ENCODE data around the gene HOXC11. TPM values are rescaled to one million over a fixed set of nuclear protein-coding genes. Genes with fewer than 3 reads are reported as not detected.

Gene HOXC11
- total and polyA plus RNA-seq, 10 of the 15 experiments (the other 5 are each of a cell fraction or from before 2014, with no cell fraction given) = not detected

DNA sequence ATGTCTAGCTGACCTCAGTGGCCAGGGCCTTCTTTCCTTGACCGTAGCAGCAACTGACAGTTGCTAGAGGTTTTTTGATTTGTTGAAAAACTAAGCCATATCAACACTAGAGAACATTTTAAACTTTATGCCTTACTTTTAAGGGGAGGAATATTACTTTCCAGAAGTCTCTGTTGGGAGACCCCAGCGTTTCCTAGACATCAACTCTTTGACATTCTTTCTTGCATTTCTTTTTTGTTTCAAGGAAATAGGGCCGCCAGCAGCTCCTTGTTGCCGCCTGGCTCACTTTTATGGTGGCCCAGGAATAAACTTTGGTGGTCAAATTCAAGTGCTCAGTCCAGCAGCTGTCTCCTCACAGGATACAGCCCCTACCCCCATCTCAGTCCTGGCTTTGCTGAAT, 2.5 kb upstream of the HOXC11 start (continued):
- no peak for TF ChIP-seq BACH1 (IDR thresholded peaks at IDR 0.05; ENCODE audit: borderline replicate concordance)
- TF ChIP-seq, protein P1, sequence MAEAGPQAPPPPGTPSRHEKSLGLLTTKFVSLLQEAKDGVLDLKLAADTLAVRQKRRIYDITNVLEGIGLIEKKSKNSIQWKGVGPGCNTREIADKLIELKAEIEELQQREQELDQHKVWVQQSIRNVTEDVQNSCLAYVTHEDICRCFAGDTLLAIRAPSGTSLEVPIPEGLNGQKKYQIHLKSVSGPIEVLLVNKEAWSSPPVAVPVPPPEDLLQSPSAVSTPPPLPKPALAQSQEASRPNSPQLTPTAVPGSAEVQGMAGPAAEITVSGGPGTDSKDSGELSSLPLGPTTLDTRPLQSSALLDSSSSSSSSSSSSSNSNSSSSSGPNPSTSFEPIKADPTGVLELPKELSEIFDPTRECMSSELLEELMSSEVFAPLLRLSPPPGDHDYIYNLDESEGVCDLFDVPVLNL (IDR thresholded peaks at IDR 0.05; ENCODE audit: low read depth, low read length) = no peak
- TF ChIP-seq MAX (IDR thresholded peaks at IDR 0.05; ENCODE audit: low read depth, low read length) = no peak
- TF ChIP-seq ZNF207 (IDR thresholded peaks at IDR 0.05; ENCODE audit: borderline replicate concordance) = no peak
- no peak for TF ChIP-seq SRF (IDR thresholded peaks at IDR 0.05; ENCODE audit: low read depth in 2 of 2, low read length in 2 of 2)
- TF ChIP-seq, protein P2, sequence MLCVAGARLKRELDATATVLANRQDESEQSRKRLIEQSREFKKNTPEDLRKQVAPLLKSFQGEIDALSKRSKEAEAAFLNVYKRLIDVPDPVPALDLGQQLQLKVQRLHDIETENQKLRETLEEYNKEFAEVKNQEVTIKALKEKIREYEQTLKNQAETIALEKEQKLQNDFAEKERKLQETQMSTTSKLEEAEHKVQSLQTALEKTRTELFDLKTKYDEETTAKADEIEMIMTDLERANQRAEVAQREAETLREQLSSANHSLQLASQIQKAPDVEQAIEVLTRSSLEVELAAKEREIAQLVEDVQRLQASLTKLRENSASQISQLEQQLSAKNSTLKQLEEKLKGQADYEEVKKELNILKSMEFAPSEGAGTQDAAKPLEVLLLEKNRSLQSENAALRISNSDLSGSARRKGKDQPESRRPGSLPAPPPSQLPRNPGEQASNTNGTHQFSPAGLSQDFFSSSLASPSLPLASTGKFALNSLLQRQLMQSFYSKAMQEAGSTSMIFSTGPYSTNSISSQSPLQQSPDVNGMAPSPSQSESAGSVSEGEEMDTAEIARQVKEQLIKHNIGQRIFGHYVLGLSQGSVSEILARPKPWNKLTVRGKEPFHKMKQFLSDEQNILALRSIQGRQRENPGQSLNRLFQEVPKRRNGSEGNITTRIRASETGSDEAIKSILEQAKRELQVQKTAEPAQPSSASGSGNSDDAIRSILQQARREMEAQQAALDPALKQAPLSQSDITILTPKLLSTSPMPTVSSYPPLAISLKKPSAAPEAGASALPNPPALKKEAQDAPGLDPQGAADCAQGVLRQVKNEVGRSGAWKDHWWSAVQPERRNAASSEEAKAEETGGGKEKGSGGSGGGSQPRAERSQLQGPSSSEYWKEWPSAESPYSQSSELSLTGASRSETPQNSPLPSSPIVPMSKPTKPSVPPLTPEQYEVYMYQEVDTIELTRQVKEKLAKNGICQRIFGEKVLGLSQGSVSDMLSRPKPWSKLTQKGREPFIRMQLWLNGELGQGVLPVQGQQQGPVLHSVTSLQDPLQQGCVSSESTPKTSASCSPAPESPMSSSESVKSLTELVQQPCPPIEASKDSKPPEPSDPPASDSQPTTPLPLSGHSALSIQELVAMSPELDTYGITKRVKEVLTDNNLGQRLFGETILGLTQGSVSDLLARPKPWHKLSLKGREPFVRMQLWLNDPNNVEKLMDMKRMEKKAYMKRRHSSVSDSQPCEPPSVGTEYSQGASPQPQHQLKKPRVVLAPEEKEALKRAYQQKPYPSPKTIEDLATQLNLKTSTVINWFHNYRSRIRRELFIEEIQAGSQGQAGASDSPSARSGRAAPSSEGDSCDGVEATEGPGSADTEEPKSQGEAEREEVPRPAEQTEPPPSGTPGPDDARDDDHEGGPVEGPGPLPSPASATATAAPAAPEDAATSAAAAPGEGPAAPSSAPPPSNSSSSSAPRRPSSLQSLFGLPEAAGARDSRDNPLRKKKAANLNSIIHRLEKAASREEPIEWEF (IDR thresholded peaks at IDR 0.05; ENCODE audit: insufficient replicate concordance, low read depth, low read length) = no peak
- no peak for TF ChIP-seq CHD2 (IDR thresholded peaks at IDR 0.05; ENCODE audit: borderline replicate concordance, low read depth, low read length)
- no peak for TF ChIP-seq MYB (IDR thresholded peaks at IDR 0.05; ENCODE audit: borderline replicate concordance, low read depth, low read length)
- no peak for TF ChIP-seq MYC (IDR thresholded peaks at IDR 0.05; ENCODE audit: insufficient read depth, insufficient read length, insufficient replicate concordance, low read length, severe bottlenecking)
- TF ChIP-seq USF1 (IDR thresholded peaks at IDR 0.05; ENCODE audit: borderline replicate concordance, extremely low read length, insufficient read depth, low read depth, low read length) = no peak

Measured in GM12878 (cell line).